ENCODE data around the gene GABBR2. TPM values are rescaled to one million over a fixed set of nuclear protein-coding genes. Genes with fewer than 3 reads are reported as not detected.

Gene GABBR2
- total RNA-seq, 1 donor from 2014 or later = 6.4 TPM

GRCh38 chr9:98315067-98315453, 393.7 kb downstream of the GABBR2 start:
- TF ChIP-seq CTCF (conservative IDR thresholded peaks at IDR 0.05) = no peak
- Mint-ChIP-seq H3K27ac (no peak overlapping the region), H3K27me3 (peaks cover 10% of the 10 kb centered on the region), H3K4me1 (ENCODE audit: unreplicated experiment) (peaks cover 4% of the 10 kb centered on the region), H3K9me3 (no peaks in the 10 kb centered on the region), H3K36me3 (no peaks in the 10 kb centered on the region), H3K4me3 (no peak overlapping the region)
- no peak for DNase-seq (ENCODE audit: extremely low spot score, unreplicated experiment)

- peaks cover 10% of the 10 kb centered on the region for H3K27me3 Mint-ChIP-seq
- H3K36me3 Mint-ChIP-seq = no peaks in the 10 kb centered on the region
- H3K4me1 Mint-ChIP-seq (ENCODE audit: unreplicated experiment) = peaks cover 4% of the 10 kb centered on the region
- no peaks in the 10 kb centered on the region for H3K9me3 Mint-ChIP-seq
- DNase-seq (ENCODE audit: extremely low spot score, unreplicated experiment) = no peak
- no peak for TF ChIP-seq CTCF (conservative IDR thresholded peaks at IDR 0.05)
- no peak overlapping the region for H3K27ac Mint-ChIP-seq
- no peak overlapping the region for H3K4me3 Mint-ChIP-seq
These were observed 394.2 kb downstream of the GABBR2 start for GRCh38 chr9:98314381-98315066.

GRCh38 chr9:98312365-98312764, 396.4 kb downstream of the GABBR2 start:
- no peaks in the 10 kb centered on the region for H3K9me3 Mint-ChIP-seq
- no peak for TF ChIP-seq CTCF (conservative IDR thresholded peaks at IDR 0.05)
- H3K4me3 Mint-ChIP-seq = no peak overlapping the region
- peaks cover 7% of the 10 kb centered on the region for H3K27me3 Mint-ChIP-seq
- H3K27ac Mint-ChIP-seq = no peak overlapping the region
- DNase-seq (ENCODE audit: extremely low spot score, unreplicated experiment) = no peak
- H3K36me3 Mint-ChIP-seq = no peaks in the 10 kb centered on the region
- peaks cover 4% of the 10 kb centered on the region for H3K4me1 Mint-ChIP-seq (ENCODE audit: unreplicated experiment)

GRCh38 chr9:98311541-98311940, 397.2 kb downstream of the GABBR2 start:
- Mint-ChIP-seq H3K27me3 (peaks cover 5% of the 10 kb centered on the region), H3K4me1 (ENCODE audit: unreplicated experiment) (peaks cover 4% of the 10 kb centered on the region), H3K9me3 (no peaks in the 10 kb centered on the region), H3K36me3 (no peaks in the 10 kb centered on the region), H3K27ac (no peak overlapping the region), H3K4me3 (no peak overlapping the region)
- TF ChIP-seq CTCF (conservative IDR thresholded peaks at IDR 0.05) = no peak
- DNase-seq (ENCODE audit: extremely low spot score, unreplicated experiment) = no peak

GRCh38 chr9:98310752-98311392, 397.9 kb downstream of the GABBR2 start:
- Mint-ChIP-seq H3K27me3 (peaks cover 4% of the 10 kb centered on the region), H3K27ac (no peak overlapping the region), H3K4me1 (ENCODE audit: unreplicated experiment) (peaks cover 4% of the 10 kb centered on the region), H3K4me3 (no peak overlapping the region), H3K9me3 (no peaks in the 10 kb centered on the region), H3K36me3 (no peaks in the 10 kb centered on the region)
- no peak for DNase-seq (ENCODE audit: extremely low spot score, unreplicated experiment)
- TF ChIP-seq CTCF (conservative IDR thresholded peaks at IDR 0.05) = no peak

Measured in type B pancreatic cell (in vitro differentiated cells).